HepG2 (cell line): ENCODE measurements around the gene SNAI1. TPM values are rescaled to one million over a fixed set of nuclear protein-coding genes. Genes with fewer than 3 reads are reported as not detected.

Source experiments
- ATAC-seq: fragments of 200-7000 bp; cut with Tn5 transposase; 3 replicates; pipeline ENCODE4 v1.9.1; 2020; ENCODE audit warnings: mild to moderate bottlenecking, moderate library complexity
- BruUV-seq: library from RNA; stranded (reverse); fragments of 400-500 nt; replicated peaks from 2 replicates; lab custom pipeline; 2021; lab: Mats Ljungman, UMichigan
- CTCF ChIA-PET: fragments of 300-600 bp; formaldehyde crosslinking; extraction: SDS; loops from one replicate; lab custom pipeline; 2021; ENCODE audit warnings: low total read pairs, inconsistent platforms, low intra/inter-chr PET ratio; lab: Yijun Ruan, JAX
- POLR2A ChIA-PET: fragments of 350-600 bp; sonication (Branson Sonifier 250); formaldehyde crosslinking; loops from one replicate; lab custom pipeline; 2020; ENCODE audit warnings: antibody characterized with exemption, inconsistent platforms; lab: Yijun Ruan, JAX
- DNase-seq: peaks from one replicate; pipeline ENCODE4 v3.0.0-alpha.2; 2015; ENCODE audit warnings: low spot score
- FAIRE-seq: peaks from 3 replicates; lab custom pipeline; 2011; peaks lifted over from hg19 to GRCh38; lab: Jason Lieb, UNC
- H2AFZ ChIP-seq: one replicate; pipeline ENCODE4 v1.6.1; 2011; ENCODE audit warnings: low read length, inconsistent platforms
- H3K27ac ChIP-seq: fragments of 300-600 bp; 3 replicates; pipeline ENCODE4 v1.8.0; 2011; ENCODE audit warnings: mixed run types, mild to moderate bottlenecking, mixed read lengths, low read length, inconsistent platforms; ENCODE audit not compliant: insufficient read depth; ENCODE audit errors: extremely low read length
- H3K27me3 ChIP-seq, 2 experiments: fragments of 200-600 bp in 1 of 2; 2 replicates in 1 of 2; 3 replicates in 1 of 2; pipeline versions ENCODE4 v1.6.0 to v1.8.0; 2011; ENCODE audit warnings: low read length in 2 of 2, mild to moderate bottlenecking in 2 of 2, moderate library complexity in 2 of 2, inconsistent platforms in 1 of 2; ENCODE audit not compliant: insufficient read depth in 2 of 2, control insufficient read depth in 1 of 2
- H3K36me3 ChIP-seq, 2 experiments: fragments of 200-600 bp in 1 of 2; replicated peaks in 1 of 2; 2 replicates in 1 of 2; 3 replicates in 1 of 2; pipeline versions ENCODE4 v1.5.1 to v1.8.0; 2011; ENCODE audit warnings: low read length in 2 of 2, inconsistent platforms in 1 of 2; ENCODE audit not compliant: insufficient read depth in 2 of 2, control insufficient read depth in 1 of 2
- H3K4me1 ChIP-seq: 2 replicates; pipeline ENCODE4 v1.5.1; 2012; ENCODE audit warnings: low read length, inconsistent platforms; ENCODE audit not compliant: insufficient read depth
- H3K4me2 ChIP-seq: 2 replicates; pipeline ENCODE4 v1.6.0; 2011; ENCODE audit warnings: low read depth, low read length, inconsistent platforms
- H3K4me3 ChIP-seq, 3 experiments: fragments of 200-600 bp in 1 of 3; sonication (generic), shearing (Covaris generic) in 1 of 3; replicated peaks in 1 of 3; 2 replicates each; pipeline ENCODE4 v1.5.1; 2011 to 2016; ENCODE audit warnings: low read length in 3 of 3, inconsistent platforms in 2 of 3, low read depth in 2 of 3, mild to moderate bottlenecking in 2 of 3, control low read depth in 1 of 3, mixed read lengths in 1 of 3; ENCODE audit not compliant: insufficient read depth in 1 of 3
- H3K79me2 ChIP-seq: one replicate; pipeline ENCODE4 v1.6.1; 2011; ENCODE audit warnings: low read length, inconsistent platforms; ENCODE audit not compliant: insufficient read depth
- H3K9ac ChIP-seq: 2 replicates; pipeline ENCODE4 v1.6.0; 2011; ENCODE audit warnings: mild to moderate bottlenecking, low read depth, low read length, inconsistent platforms; ENCODE audit not compliant: insufficient read depth
- H3K9me3 ChIP-seq: 2 replicates; pipeline ENCODE4 v1.5.1; 2012; ENCODE audit warnings: mild to moderate bottlenecking, low read length
- H4K20me1 ChIP-seq: 2 replicates; pipeline ENCODE4 v1.6.0; 2011; ENCODE audit warnings: inconsistent platforms, mild to moderate bottlenecking, low read length, moderate library complexity; ENCODE audit not compliant: insufficient read depth
- ARNT2 ChIP-seq: sonication (generic); formaldehyde crosslinking; IDR thresholded peaks from 2 replicates; pipeline ENCODE4 v1.8.0; 2022; ENCODE audit warnings: mild to moderate bottlenecking, low read depth, missing genetic modification reagents, moderate library complexity
- ATF7 ChIP-seq, 2 experiments: fragments of 450-650 bp in 1 of 2; sonication (generic) in 1 of 2; formaldehyde crosslinking in 1 of 2; IDR thresholded peaks; 2 replicates each; pipeline versions ENCODE4 v1.4.0 to v1.6.1; 2016 to 2020; ENCODE audit warnings: antibody characterized with exemption in 1 of 2, mild to moderate bottlenecking in 1 of 2, missing genetic modification reagents in 1 of 2
- ELF4 ChIP-seq: sonication (generic); formaldehyde crosslinking; IDR thresholded peaks from 2 replicates; pipeline ENCODE4 v1.5.0; 2020; ENCODE audit warnings: missing genetic modification reagents, mild to moderate bottlenecking, moderate library complexity, borderline replicate concordance
- ERF ChIP-seq: IDR thresholded peaks from 2 replicates; pipeline ENCODE4 v1.6.1; 2018; ENCODE audit warnings: missing biosample characterization, missing genetic modification reagents
- KDM2A ChIP-seq: sonication (generic); formaldehyde crosslinking; IDR thresholded peaks from 2 replicates; pipeline ENCODE4 v1.4.0; 2020; ENCODE audit warnings: low read depth, missing genetic modification reagents, borderline replicate concordance
- MIER2 ChIP-seq: IDR thresholded peaks from 2 replicates; pipeline ENCODE4 v1.6.1; 2016; ENCODE audit warnings: missing biosample characterization, missing genetic modification reagents
- POGZ ChIP-seq: sonication (generic); formaldehyde crosslinking; IDR thresholded peaks from 2 replicates; pipeline ENCODE4 v1.4.0; 2020; ENCODE audit warnings: mild to moderate bottlenecking, missing genetic modification reagents
- SMAD1 ChIP-seq: sonication (generic); formaldehyde crosslinking; IDR thresholded peaks from 2 replicates; pipeline ENCODE4 v1.4.0; 2020; ENCODE audit warnings: missing genetic modification reagents, low read depth, mild to moderate bottlenecking, borderline replicate concordance
- ZNF337 ChIP-seq: sonication (generic); formaldehyde crosslinking; IDR thresholded peaks from 2 replicates; pipeline ENCODE4 v1.5.1; 2020; ENCODE audit warnings: missing genetic modification reagents, low read depth, mild to moderate bottlenecking, borderline replicate concordance
- ZNF574 ChIP-seq: sonication (generic); formaldehyde crosslinking; IDR thresholded peaks from 2 replicates; pipeline ENCODE4 v1.4.0; 2020; ENCODE audit warnings: missing genetic modification reagents
- WGBS: methylation state at CpG from one replicate; pipeline ENCODE4 v1.1.6; 2017; ENCODE audit warnings: low lambda C conversion rate; 5-methylcytosine and 5-hydroxymethylcytosine counted together
- in situ Hi-C: cut with HindIII; loops from 2 replicates; pipeline ENCODE4 v1.10.0; 2017; ENCODE audit warnings: low pct_unique_long_range_greater_than_20kb; ENCODE audit not compliant: extremely low pct_ligation_motif_present
- intact Hi-C: fragments of 100-400 bp; cut with micrococcal nuclease; formaldehyde crosslinking; loops from one replicate; pipeline ENCODE4 v1.10.0; 2022; ENCODE audit not compliant: unreplicated experiment
- polyA plus RNA-seq, 8 experiments: library from polyadenylated mRNA; depleted of rRNA in 3 of 8; stranded (reverse) in 7 of 8; unstranded in 1 of 8; fragments of >200 nt; fragmentation: Illumina TruSeq in 4 of 8; extraction: Trizol in 4 of 8; gene quantifications; 2 replicates each; pipeline versions ENCODE4 v1.2.1 to v1.2.3, GENCODE V29; 2011 to 2016; ENCODE audit warnings: low read depth in 4 of 8, missing spikeins in 1 of 8, mixed read lengths in 1 of 8; ENCODE audit not compliant: insufficient read depth in 1 of 8
- total RNA-seq, 5 experiments: library from RNA; depleted of rRNA; stranded (reverse); fragments of >200 nt; fragmentation: Illumina TruSeq; extraction: Trizol; gene quantifications; 2 replicates each; pipeline ENCODE4 v1.2.3, GENCODE V29; 2016; ENCODE audit warnings: low read depth in 1 of 5
- TF ChIP-seq, protein P1 (sequence below): IDR thresholded peaks from 2 replicates; pipeline ENCODE4 v1.6.1; 2016; ENCODE audit warnings: low read depth
- TF ChIP-seq, protein P2 (sequence below): sonication (generic); formaldehyde crosslinking; IDR thresholded peaks from 2 replicates; pipeline ENCODE4 v1.4.0; 2020; ENCODE audit warnings: mild to moderate bottlenecking, missing genetic modification reagents
- TF ChIP-seq, protein P3 (sequence below): IDR thresholded peaks from 2 replicates; pipeline ENCODE4 v1.6.1; 2016; ENCODE audit warnings: missing biosample characterization, missing genetic modification reagents, low read depth
- TF ChIP-seq, protein P4 (sequence below): sonication (generic); formaldehyde crosslinking; IDR thresholded peaks from 2 replicates; pipeline ENCODE4 v1.8.0; 2022; ENCODE audit warnings: mild to moderate bottlenecking, missing genetic modification reagents, moderate library complexity

SNAI1 gene
- total and polyA plus RNA-seq, 2 of the 13 experiments (the other 11 are each of a cell fraction or from before 2014, with no cell fraction given) = 1.3 to 1.4 TPM

DNA sequence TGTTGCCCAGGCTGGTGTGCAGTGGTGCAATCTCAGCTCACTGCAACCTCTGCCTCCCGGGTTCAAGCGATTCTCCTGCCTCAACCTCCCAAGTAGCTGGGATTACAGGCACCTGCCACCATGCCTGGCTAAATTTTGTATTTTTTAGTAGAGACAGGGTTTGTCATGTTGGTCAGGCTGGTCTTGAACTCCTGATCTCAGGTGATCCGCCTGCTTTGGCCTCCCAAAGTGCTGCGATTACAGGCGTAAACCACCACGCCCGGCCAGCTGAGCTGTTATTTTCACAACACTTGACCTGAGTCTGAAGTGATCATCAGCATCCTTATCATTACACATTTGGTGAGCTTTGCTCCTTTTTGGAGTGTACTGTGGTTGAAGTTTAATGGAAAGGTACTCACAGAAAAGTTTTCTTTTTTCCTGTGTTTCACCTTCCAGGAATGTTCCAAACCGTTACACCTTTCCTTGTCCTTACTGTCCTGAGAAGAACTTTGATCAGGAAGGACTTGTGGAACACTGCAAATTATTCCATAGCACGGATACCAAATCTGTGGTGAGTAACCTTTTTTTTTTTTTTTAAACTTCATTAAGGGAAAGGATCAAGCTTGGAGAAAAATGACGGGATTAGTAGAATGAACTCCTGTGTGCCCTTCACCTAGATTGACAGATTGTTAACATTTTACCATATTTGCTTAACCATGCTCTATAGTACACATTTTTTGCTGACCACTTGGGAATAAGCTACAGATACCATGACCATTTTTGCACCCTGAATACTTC lies 36.9 kb upstream of the SNAI1 start:
- in situ Hi-C loops = no loop called here
- peak; percentile 75 for ATAC-seq
- intact Hi-C loops = no loop called here
- peaks cover 79% of the 10 kb centered on the region for H3K4me1 ChIP-seq
- 44% methylated on average over 10 of the region's 10 CpGs for WGBS
- no peak overlapping the region for H3K9ac ChIP-seq
- POLR2A ChIA-PET = interaction anchor here (0.7 to 3.2 kb wide), 8 partner anchors 9 to 663 kb away, joined by 3 to 24 read pairs (median 4); partner anchors contain the start of genes RNF114 and SPATA2
- H2AFZ ChIP-seq = no peak overlapping the region
- H3K27me3 ChIP-seq = no peaks in the 10 kb centered on the region
- peaks cover 18% of the 10 kb centered on the region for H4K20me1 ChIP-seq
- H3K36me3 ChIP-seq = peaks cover 41 to 86% of the 10 kb centered on the region in 2 experiments
- no TSS peak for BruUV-seq
- peak; percentile 84 for FAIRE-seq
- peak overlapping the region; percentile 66 for H3K27ac ChIP-seq
- H3K4me2 ChIP-seq = peak overlapping the region; percentile 43
- CTCF ChIA-PET = interaction anchor here (0.6 kb wide), 1 partner anchor 18 kb away, joined by 3 read pairs; no protein-coding TSS in a partner anchor
- H3K4me3 ChIP-seq = peak overlapping the region in 1 of 3 experiments; percentile 4; a peak in 1 of 6 replicates
- peaks cover 44% of the 10 kb centered on the region for H3K79me2 ChIP-seq
- DNase-seq = peak; percentile 64
- no peaks in the 10 kb centered on the region for H3K9me3 ChIP-seq
- 0 out of 2 replicates have a peak, but pooled peaks have one; percentile 10 for TF ChIP-seq ARNT2 (CRISPR knock-in tag)
- peak; percentile 51; the same call in 1 of the 2 replicates for TF ChIP-seq ZNF574 (CRISPR knock-in tag)
- TF ChIP-seq KDM2A = peak; percentile 48; the same call in 1 of the 2 replicates
- TF ChIP-seq ZNF337 (CRISPR knock-in tag) = no peak; the same call in 1 of the 2 replicates
- peak; percentile 15; the same call in 1 of the 2 replicates for TF ChIP-seq ERF (CRISPR knock-in tag)
- TF ChIP-seq ELF4 (CRISPR knock-in tag) = no peak
- TF ChIP-seq, protein P1, sequence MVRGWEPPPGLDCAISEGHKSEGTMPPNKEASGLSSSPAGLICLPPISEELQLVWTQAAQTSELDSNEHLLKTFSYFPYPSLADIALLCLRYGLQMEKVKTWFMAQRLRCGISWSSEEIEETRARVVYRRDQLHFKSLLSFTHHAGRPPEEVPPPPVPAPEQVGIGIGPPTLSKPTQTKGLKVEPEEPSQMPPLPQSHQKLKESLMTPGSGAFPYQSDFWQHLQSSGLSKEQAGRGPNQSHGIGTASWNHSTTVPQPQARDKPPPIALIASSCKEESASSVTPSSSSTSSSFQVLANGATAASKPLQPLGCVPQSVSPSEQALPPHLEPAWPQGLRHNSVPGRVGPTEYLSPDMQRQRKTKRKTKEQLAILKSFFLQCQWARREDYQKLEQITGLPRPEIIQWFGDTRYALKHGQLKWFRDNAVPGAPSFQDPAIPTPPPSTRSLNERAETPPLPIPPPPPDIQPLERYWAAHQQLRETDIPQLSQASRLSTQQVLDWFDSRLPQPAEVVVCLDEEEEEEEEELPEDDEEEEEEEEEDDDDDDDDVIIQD = peak; percentile 75
- peak; percentile 9; the same call in 1 of the 2 replicates for TF ChIP-seq ATF7 (IDR thresholded peaks at IDR 0.05)
- TF ChIP-seq ATF7 (CRISPR knock-in tag; IDR thresholded peaks at IDR 0.05) = no peak
- TF ChIP-seq, protein P2, sequence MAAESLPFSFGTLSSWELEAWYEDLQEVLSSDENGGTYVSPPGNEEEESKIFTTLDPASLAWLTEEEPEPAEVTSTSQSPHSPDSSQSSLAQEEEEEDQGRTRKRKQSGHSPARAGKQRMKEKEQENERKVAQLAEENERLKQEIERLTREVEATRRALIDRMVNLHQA = 0 out of 2 replicates have a peak, but pooled peaks have one; percentile 26
- TF ChIP-seq, protein P3, sequence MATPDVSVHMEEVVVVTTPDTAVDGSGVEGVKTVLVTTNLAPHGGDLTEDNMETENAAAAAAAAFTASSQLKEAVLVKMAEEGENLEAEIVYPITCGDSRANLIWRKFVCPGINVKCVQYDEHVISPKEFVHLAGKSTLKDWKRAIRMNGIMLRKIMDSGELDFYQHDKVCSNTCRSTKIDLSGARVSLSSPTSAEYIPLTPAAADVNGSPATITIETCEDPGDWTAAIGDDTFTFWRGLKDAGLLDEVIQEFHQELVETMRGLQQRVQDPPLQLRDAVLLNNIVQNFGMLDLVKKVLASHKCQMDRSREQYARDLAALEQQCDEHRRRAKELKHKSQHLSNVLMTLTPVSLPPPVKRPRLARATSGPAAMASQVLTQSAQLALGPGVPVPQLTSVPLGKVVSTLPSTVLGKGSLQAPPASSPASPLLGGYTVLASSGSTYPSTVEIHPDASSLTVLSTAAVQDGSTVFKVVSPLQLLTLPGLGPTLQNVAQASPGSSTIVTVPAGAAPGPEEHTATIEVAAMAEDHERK = no peak
- TF ChIP-seq POGZ (CRISPR knock-in tag) = peak; percentile 86
- TF ChIP-seq, protein P4, sequence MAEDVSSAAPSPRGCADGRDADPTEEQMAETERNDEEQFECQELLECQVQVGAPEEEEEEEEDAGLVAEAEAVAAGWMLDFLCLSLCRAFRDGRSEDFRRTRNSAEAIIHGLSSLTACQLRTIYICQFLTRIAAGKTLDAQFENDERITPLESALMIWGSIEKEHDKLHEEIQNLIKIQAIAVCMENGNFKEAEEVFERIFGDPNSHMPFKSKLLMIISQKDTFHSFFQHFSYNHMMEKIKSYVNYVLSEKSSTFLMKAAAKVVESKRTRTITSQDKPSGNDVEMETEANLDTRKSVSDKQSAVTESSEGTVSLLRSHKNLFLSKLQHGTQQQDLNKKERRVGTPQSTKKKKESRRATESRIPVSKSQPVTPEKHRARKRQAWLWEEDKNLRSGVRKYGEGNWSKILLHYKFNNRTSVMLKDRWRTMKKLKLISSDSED (CRISPR knock-in tag) = no peak
- peak; percentile 66; the same call in 1 of the 2 replicates for TF ChIP-seq MIER2 (CRISPR knock-in tag)
- peak; percentile 29; the same call in 1 of the 2 replicates for TF ChIP-seq SMAD1 (CRISPR knock-in tag)
